ENCODE results near the gene AXL. TPM values are rescaled to one million over a fixed set of nuclear protein-coding genes. Genes with fewer than 3 reads are reported as not detected.
A peak's percentile ranks its signal among the peaks of the same experiment; 100 is the strongest.
"Not testable (repeated sequence)": the region's sequence is repeated elsewhere in the genome, so short reads cannot be mapped to it uniquely, and the experiment has no call there.

Gene AXL
- total and polyA plus RNA-seq, 10 donors, result 2.3 to 135 (median 61.5) TPM

GRCh38 chr19:41175801-41176777, 42.9 kb upstream of the AXL start:
- H3K36me3 ChIP-seq, result no peaks in the 10 kb centered on the region
- no peaks in the 10 kb centered on the region for H3K27me3 ChIP-seq (replicated peaks in 1 of 7)
- peaks cover 0 to 18% (median 0%) of the 10 kb centered on the region in 6 donors for H3K4me1 ChIP-seq
- DNase-seq, result no peak
- WGBS, 5 donors, result 24 to 30% (median 26%) methylated on average over 14 of the region's 14 CpGs
- intact Hi-C loops (cut with DNase I; ENCODE audit: low total_unique reads), result no loop called here
- no peaks in the 10 kb centered on the region for H3K9me3 ChIP-seq
- H3K4me3 ChIP-seq, result no peak overlapping the region
- H3K27ac ChIP-seq, result peak overlapping the region in 3 of 8 donors; percentile 30 to 56 (median 34)
- TF ChIP-seq, protein P1, sequence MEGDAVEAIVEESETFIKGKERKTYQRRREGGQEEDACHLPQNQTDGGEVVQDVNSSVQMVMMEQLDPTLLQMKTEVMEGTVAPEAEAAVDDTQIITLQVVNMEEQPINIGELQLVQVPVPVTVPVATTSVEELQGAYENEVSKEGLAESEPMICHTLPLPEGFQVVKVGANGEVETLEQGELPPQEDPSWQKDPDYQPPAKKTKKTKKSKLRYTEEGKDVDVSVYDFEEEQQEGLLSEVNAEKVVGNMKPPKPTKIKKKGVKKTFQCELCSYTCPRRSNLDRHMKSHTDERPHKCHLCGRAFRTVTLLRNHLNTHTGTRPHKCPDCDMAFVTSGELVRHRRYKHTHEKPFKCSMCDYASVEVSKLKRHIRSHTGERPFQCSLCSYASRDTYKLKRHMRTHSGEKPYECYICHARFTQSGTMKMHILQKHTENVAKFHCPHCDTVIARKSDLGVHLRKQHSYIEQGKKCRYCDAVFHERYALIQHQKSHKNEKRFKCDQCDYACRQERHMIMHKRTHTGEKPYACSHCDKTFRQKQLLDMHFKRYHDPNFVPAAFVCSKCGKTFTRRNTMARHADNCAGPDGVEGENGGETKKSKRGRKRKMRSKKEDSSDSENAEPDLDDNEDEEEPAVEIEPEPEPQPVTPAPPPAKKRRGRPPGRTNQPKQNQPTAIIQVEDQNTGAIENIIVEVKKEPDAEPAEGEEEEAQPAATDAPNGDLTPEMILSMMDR (IDR thresholded peaks at IDR 0.05 in 8 of 11, conservative IDR thresholded peaks at IDR 0.05 in 3 of 11), result no peak
- no peak for TF ChIP-seq POLR2A (IDR thresholded peaks at IDR 0.05)
- TF ChIP-seq POLR2AphosphoS5 (IDR thresholded peaks at IDR 0.05), result no peak

DNA sequence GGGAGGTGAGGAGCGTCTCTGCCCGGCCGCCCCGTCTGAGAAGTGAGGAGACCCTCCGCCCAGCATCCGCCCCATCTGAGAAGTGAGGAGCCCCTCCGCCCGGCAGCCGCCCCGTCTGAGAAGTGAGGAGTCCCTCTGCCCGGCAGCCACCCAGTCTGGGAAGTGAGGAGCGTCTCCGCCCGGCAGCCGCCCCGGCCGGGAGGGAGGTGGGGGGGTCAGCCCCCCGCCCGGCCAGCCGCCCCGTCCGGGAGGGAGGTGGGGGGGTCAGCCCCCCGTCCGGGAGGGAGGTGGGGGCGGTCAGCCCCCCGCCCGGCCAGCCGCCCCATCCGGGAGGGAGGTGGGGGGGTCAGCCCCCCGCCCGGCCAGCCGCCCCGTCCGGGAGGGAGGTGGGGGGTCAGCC, 38.9 kb upstream of the AXL start:
- H3K27ac ChIP-seq; H3K9me3 ChIP-seq; H3K27me3 ChIP-seq (replicated peaks in 1 of 7); DNase-seq; H3K4me3 ChIP-seq; intact Hi-C loops (cut with DNase I; ENCODE audit: low total_unique reads); H3K36me3 ChIP-seq: not testable (repeated sequence)
- 87 to 94% (median 94%) methylated on average over 3 to 28 of the region's 34 CpGs; no CpG with 5 or more reads in 2 of the 5 donors for WGBS, 5 donors
- peaks cover 0 to 18% (median 0%) of the 10 kb centered on the region in 6 donors for H3K4me1 ChIP-seq

GRCh38 chr19:41186971-41187883, 31.8 kb upstream of the AXL start:
- no peaks in the 10 kb centered on the region for H3K4me1 ChIP-seq

DNA sequence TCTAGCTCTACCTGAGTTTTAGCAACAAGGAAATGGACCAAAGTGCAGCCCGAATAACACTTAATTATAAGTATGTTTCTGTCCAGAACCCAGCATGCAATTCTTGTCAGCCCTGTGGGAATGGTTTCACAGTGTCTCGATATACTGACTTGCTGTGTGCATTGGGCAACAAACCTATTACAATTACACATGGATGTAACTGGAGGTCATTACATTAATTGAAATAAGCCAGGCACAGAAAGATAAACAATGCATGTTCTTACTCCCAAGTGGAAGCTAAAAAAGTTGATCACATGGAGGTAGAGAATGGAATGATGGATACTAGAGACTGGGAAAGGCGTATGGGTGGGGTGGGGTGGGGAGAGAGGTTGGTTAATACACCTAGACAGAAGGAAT, 31.1 kb upstream of the AXL start:
- 77 to 90% (median 86%) methylated on average over 3 of the region's 3 CpGs for WGBS, 5 donors

More at GRCh38 chr19:41186971-41187883, 31.8 kb upstream of the AXL start:
- 79 to 87% (median 83%) methylated on average over 8 of the region's 8 CpGs for WGBS, 5 donors
- Histone ChIP-seq H3K27me3 (replicated peaks in 1 of 7) (peaks cover 0 to 38% (median 19%) of the 10 kb centered on the region in 7 donors), H3K9me3 (no peaks in the 10 kb centered on the region), H3K27ac (no peak overlapping the region), H3K4me3 (no peak overlapping the region), H3K36me3 (no peaks in the 10 kb centered on the region)
- DNase-seq, result no peak
- intact Hi-C loops (cut with DNase I; ENCODE audit: low total_unique reads), result no loop called here
- no peak for TF ChIP-seq POLR2AphosphoS5 (IDR thresholded peaks at IDR 0.05)

More for the DNA sequence above, 31.1 kb upstream of the AXL start:
- no peaks in the 10 kb centered on the region for H3K36me3 ChIP-seq
- H3K4me1 ChIP-seq, result peaks cover 0 to 5% (median 2%) of the 10 kb centered on the region in 6 donors
- H3K27ac ChIP-seq, result no peak overlapping the region
- peaks cover 0 to 44% (median 21%) of the 10 kb centered on the region in 7 donors for H3K27me3 ChIP-seq (replicated peaks in 1 of 7)
- TF ChIP-seq, protein P1 (IDR thresholded peaks at IDR 0.05 in 8 of 11, conservative IDR thresholded peaks at IDR 0.05 in 3 of 11), result no peak
- TF ChIP-seq POLR2AphosphoS5 (IDR thresholded peaks at IDR 0.05), result no peak
- no peak for TF ChIP-seq POLR2A (IDR thresholded peaks at IDR 0.05)
- intact Hi-C loops (cut with DNase I; ENCODE audit: low total_unique reads), result no loop called here
- H3K9me3 ChIP-seq, result no peaks in the 10 kb centered on the region
- no peak for DNase-seq
- H3K4me3 ChIP-seq, result no peak overlapping the region
